GM12872 (cell line): Measurements from ENCODE around the gene NCOR1.

Experiments
- TF ChIP-seq, protein P1 (sequence below): IDR thresholded peaks from 3 replicates; pipeline ENCODE4 v1.5.1; 2011; ENCODE audit warnings: low read depth, mild to moderate bottlenecking, low read length, moderate library complexity; ENCODE audit not compliant: insufficient read depth

NCOR1 gene

GRCh38 chr17:16232391-16232790, 17.1 kb upstream of the NCOR1 start:
- TF ChIP-seq, protein P1, sequence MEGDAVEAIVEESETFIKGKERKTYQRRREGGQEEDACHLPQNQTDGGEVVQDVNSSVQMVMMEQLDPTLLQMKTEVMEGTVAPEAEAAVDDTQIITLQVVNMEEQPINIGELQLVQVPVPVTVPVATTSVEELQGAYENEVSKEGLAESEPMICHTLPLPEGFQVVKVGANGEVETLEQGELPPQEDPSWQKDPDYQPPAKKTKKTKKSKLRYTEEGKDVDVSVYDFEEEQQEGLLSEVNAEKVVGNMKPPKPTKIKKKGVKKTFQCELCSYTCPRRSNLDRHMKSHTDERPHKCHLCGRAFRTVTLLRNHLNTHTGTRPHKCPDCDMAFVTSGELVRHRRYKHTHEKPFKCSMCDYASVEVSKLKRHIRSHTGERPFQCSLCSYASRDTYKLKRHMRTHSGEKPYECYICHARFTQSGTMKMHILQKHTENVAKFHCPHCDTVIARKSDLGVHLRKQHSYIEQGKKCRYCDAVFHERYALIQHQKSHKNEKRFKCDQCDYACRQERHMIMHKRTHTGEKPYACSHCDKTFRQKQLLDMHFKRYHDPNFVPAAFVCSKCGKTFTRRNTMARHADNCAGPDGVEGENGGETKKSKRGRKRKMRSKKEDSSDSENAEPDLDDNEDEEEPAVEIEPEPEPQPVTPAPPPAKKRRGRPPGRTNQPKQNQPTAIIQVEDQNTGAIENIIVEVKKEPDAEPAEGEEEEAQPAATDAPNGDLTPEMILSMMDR, result no peak

- TF ChIP-seq, protein P1, result no peak
Observed at GRCh38 chr17:16222406-16222805, 7.1 kb upstream of the NCOR1 start.

GRCh38 chr17:16217002-16217635, 1.8 kb upstream of the NCOR1 start, which contains the start of gene PIGL:
TSS of gene PIGL (plus strand) at chr17:16217210. CDS start at chr17:16217227, 17 bp downstream.
- TF ChIP-seq, protein P1, result no peak

GRCh38 chr17:16215965-16216316, 607 bp upstream of the NCOR1 start:
- TF ChIP-seq, protein P1, result no peak

DNA sequence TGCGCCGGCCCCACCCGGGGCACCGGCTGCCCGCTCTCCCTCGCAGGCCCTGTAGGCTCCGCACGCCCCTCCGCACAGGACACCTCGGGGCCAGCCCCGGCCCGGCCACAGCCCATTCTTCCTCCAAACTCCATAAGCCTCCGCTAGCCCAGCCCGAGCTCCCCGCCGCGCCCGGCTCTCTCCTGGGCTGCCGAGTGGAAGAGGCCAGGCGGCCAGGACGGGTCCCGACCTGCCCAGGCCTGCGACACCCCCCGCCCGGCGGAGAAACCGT, 397 bp downstream of the NCOR1 start:
- TF ChIP-seq, protein P1, result no peak

GRCh38 chr17:16214190-16215001, 938 bp downstream of the NCOR1 start:
- TF ChIP-seq, protein P1, result no peak

- TF ChIP-seq, protein P1, result no peak
Observed at GRCh38 chr17:16212793-16213192, 2.5 kb downstream of the NCOR1 start.
